Measurements from ENCODE around the gene TNFRSF14. TPM values are rescaled to one million over a fixed set of nuclear protein-coding genes. Genes with fewer than 3 reads are reported as not detected.
A peak's percentile ranks its signal among the peaks of the same experiment; 100 is the strongest.

The TNFRSF14 gene
- total RNA-seq, 1 donor from 2014 or later, result 0.61 TPM

DNA sequence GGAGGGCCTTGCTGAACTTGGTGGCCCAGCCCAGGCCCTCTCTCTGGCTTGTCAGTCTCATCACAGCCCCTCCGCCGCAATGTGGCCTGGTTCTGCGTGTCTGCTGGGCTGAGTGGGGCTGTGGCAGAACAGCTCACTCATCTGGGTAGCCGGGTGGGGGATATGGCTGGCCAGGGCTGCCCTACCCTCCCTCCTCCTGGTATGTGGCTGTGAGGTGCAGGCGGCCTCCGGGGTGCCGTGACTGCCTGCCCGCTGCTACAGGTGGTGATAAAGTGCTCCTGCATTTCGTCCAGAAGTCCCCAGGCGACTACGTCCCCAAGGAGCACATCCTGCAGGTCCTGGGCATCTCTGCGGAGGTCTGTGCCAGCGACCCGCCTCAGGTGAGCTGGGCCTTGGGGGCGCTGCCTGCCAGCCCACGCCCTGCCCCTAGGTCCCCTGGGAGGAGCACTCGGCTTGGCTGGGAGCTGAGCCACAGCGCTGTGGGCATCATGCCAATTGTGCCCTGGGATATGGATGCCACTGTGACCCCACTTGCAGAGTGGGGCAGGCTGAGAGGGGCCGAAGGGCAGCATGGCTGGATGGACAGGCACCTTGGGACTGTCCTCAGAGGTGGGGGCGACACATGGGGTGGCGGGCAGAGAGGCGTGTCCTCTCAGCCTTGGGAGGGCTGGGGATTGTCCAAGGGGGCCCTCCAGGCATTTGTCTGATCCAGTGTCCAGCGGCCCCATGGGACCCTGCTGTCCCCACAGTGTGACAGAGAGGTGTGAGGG is 32.7 kb downstream of the TNFRSF14 start:
- Mint-ChIP-seq H3K27ac (ENCODE audit: unreplicated experiment) (no peak overlapping the region), H3K4me1 (peaks cover 14% of the 10 kb centered on the region), H3K36me3 (ENCODE audit: low read depth) (no peaks in the 10 kb centered on the region), H3K4me3 (peak overlapping the region; percentile 62), H3K9me3 (no peaks in the 10 kb centered on the region), H3K27me3 (ENCODE audit: low read depth) (no peaks in the 10 kb centered on the region)
- no peak for DNase-seq (ENCODE audit: low read depth, low spot score)
- TF ChIP-seq CTCF (conservative IDR thresholded peaks at IDR 0.05), result no peak

GRCh38 chr1:2589431-2590232 is 33.5 kb downstream of the TNFRSF14 start:
- Mint-ChIP-seq H3K27ac (ENCODE audit: unreplicated experiment) (no peak overlapping the region), H3K9me3 (no peaks in the 10 kb centered on the region), H3K4me3 (peak overlapping the region; percentile 54), H3K4me1 (peaks cover 10% of the 10 kb centered on the region), H3K27me3 (ENCODE audit: low read depth) (no peaks in the 10 kb centered on the region), H3K36me3 (ENCODE audit: low read depth) (no peaks in the 10 kb centered on the region)
- no peak for DNase-seq (ENCODE audit: low read depth, low spot score)
- no peak for TF ChIP-seq CTCF (conservative IDR thresholded peaks at IDR 0.05)

DNA sequence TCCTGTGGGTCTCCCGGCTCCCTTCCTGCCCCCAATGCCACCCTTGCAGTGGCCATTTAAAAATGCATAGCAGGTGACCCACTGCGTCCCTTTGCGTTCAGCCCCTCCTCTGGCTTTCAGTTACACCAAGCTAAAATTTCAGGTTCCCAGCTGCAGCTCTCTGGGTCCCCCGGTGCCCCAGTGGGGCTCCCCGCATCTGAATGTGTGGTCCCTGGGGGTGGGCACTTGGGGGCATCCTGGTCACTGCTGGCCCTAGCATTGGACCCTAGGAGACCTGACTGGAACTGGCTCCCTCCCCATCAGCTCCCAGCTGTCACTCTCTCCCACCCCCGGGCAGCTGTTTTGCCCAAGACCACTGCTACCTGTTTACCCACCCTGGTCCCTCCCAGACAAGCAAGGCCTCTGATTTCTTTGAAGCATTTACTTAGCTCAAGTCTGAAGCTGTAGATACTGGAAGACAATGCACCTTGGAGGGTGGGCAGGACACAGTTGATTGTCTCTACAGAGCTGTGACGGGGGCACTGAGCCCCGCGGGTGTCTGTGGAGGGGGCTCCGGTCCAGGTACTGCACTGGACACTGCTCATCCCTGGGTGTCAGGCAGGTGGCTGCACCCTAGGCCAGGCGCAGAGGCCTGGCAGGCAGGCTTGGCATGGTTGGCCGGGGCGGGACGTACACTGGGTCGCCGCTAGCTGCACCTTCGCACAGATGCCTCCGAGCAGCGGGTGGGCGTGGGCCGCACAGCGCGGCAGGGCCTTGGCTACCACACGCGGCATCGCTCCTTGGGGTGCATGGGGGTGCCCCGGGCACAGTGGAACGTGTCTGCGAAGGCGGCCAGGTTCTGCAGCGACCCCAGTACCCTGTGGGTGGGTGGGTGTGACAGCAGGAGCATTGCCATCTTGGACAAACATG is 34.3 kb downstream of the TNFRSF14 start:
- Mint-ChIP-seq H3K27ac (ENCODE audit: unreplicated experiment) (no peak overlapping the region), H3K27me3 (ENCODE audit: low read depth) (no peaks in the 10 kb centered on the region), H3K4me1 (peaks cover 1% of the 10 kb centered on the region), H3K4me3 (peak overlapping the region; percentile 47), H3K36me3 (ENCODE audit: low read depth) (no peaks in the 10 kb centered on the region), H3K9me3 (no peaks in the 10 kb centered on the region)
- TF ChIP-seq CTCF (conservative IDR thresholded peaks at IDR 0.05), result no peak
- DNase-seq (ENCODE audit: low read depth, low spot score), result no peak

DNA sequence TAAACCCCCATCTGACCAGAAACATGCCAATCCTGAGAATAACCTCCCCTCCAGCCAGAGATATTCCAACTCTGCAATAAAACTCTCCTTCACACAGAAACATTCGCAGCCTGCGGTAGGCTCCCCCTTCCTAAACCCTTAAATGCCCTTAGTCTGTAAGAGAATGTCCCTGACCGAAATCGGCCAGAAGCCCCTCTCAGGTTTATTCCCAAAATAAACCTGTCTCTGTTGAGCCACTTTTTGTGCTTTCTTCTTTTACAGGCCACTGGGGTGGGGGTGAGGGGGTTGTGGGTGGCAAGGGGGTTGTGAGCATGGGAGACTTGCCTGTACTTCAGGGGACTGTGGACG is 35.0 kb downstream of the TNFRSF14 start:
- DNase-seq (ENCODE audit: low read depth, low spot score), result no peak
- Mint-ChIP-seq H3K27ac (ENCODE audit: unreplicated experiment) (no peak overlapping the region), H3K36me3 (ENCODE audit: low read depth) (no peaks in the 10 kb centered on the region), H3K9me3 (no peaks in the 10 kb centered on the region), H3K4me1 (no peaks in the 10 kb centered on the region), H3K4me3 (peak overlapping the region; percentile 65), H3K27me3 (ENCODE audit: low read depth) (no peaks in the 10 kb centered on the region)
- TF ChIP-seq CTCF (conservative IDR thresholded peaks at IDR 0.05), result no peak

DNA sequence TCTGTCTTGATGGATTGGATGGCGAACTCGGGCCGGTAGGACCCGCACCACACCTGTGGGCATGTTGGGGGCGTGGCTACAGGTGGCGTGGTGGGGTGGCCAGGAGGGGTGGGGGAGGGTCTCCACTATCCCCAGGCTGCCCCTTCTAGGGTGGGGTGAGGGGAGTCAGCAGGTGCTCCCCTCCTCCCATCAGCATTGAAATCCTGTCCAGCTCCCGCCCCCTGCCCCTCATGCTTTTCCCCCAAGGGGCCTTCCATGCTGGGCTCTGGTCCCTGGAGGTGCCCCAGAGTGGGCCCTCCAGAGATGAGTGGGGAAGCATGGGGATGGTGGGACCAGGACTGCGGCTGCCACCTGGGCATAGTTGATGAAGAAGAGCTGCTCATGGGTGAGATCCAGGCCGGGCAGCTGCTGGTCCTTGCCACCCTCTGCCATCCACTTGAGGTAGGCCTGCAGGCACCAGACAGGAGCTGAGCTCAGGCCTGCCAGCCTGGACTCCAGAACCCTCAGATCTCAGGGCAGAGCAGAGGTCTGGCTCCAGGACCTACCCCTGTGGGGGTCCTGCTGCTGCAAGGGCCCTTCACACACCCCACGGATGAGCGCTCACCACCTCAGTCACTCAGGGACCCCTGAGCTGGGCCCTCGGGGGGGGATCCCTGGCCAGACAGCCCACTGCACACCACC is 35.5 kb downstream of the TNFRSF14 start:
- Mint-ChIP-seq H3K9me3 (no peaks in the 10 kb centered on the region), H3K27me3 (ENCODE audit: low read depth) (no peaks in the 10 kb centered on the region), H3K36me3 (ENCODE audit: low read depth) (no peaks in the 10 kb centered on the region), H3K4me3 (no peak overlapping the region), H3K27ac (ENCODE audit: unreplicated experiment) (no peak overlapping the region), H3K4me1 (no peaks in the 10 kb centered on the region)
- TF ChIP-seq CTCF (conservative IDR thresholded peaks at IDR 0.05), result no peak
- DNase-seq (ENCODE audit: low read depth, low spot score), result no peak
